ENCODE measurements around the gene CARMIL1.

GRCh38 chr6:25315194-25316177 lies 36.3 kb downstream of the CARMIL1 start:
- TF ChIP-seq POLR2A (IDR thresholded peaks at IDR 0.05; ENCODE audit: low read length) (no peak), GATA1 (IDR thresholded peaks at IDR 0.05; ENCODE audit: low read depth, low read length) (no peak)
